LoVo (cell line): ENCODE measurements around the gene WWOX.
"Not testable (repeated sequence)": the region's sequence is repeated elsewhere in the genome, so short reads cannot be mapped to it uniquely, and the experiment has no call there.

ENCODE experiments used
- DNase-seq: peaks from one replicate; pipeline ENCODE4 v3.0.0-alpha.2; 2016; ENCODE audit warnings: low spot score

The WWOX gene

GRCh38 chr16:78686601-78687000, 587.1 kb downstream of the WWOX start:
- DNase-seq = no peak

GRCh38 chr16:78689028-78689427, 589.6 kb downstream of the WWOX start:
- DNase-seq = no peak

GRCh38 chr16:78689536-78689935, 590.1 kb downstream of the WWOX start:
- no peak for DNase-seq

- DNase-seq = no peak
Observed at GRCh38 chr16:78690510-78690909, 591.1 kb downstream of the WWOX start.

GRCh38 chr16:78691746-78692145, 592.3 kb downstream of the WWOX start:
- DNase-seq = not testable (repeated sequence)

- no peak for DNase-seq
Observed at GRCh38 chr16:78693496-78693895, 594.0 kb downstream of the WWOX start.

GRCh38 chr16:78694414-78694813, 595.0 kb downstream of the WWOX start:
- DNase-seq = no peak

GRCh38 chr16:78695391-78695790, 595.9 kb downstream of the WWOX start:
- no peak for DNase-seq

GRCh38 chr16:78696797-78697196, 597.3 kb downstream of the WWOX start:
- DNase-seq = no peak

- no peak for DNase-seq
Observed at GRCh38 chr16:78697426-78697825, 598.0 kb downstream of the WWOX start.

GRCh38 chr16:78703936-78704335, 604.5 kb downstream of the WWOX start:
- no peak for DNase-seq

GRCh38 chr16:78704416-78704815, 605.0 kb downstream of the WWOX start:
- DNase-seq = no peak

- no peak for DNase-seq
Observed at GRCh38 chr16:78705694-78706093, 606.2 kb downstream of the WWOX start.

GRCh38 chr16:78706637-78707036, 607.2 kb downstream of the WWOX start:
- DNase-seq = no peak

GRCh38 chr16:78709137-78709884, 609.9 kb downstream of the WWOX start:
- DNase-seq = no peak

GRCh38 chr16:78715106-78715505, 615.7 kb downstream of the WWOX start:
- DNase-seq = no peak

GRCh38 chr16:78715673-78716072, 616.2 kb downstream of the WWOX start:
- no peak for DNase-seq

- DNase-seq = no peak
Observed at GRCh38 chr16:78718141-78718540, 618.7 kb downstream of the WWOX start.

- no peak for DNase-seq
Observed at GRCh38 chr16:78720416-78720815, 621.0 kb downstream of the WWOX start.

GRCh38 chr16:78727536-78727935, 628.1 kb downstream of the WWOX start:
- DNase-seq = no peak

GRCh38 chr16:78729687-78730086, 630.2 kb downstream of the WWOX start:
- no peak for DNase-seq

GRCh38 chr16:78731785-78732184, 632.3 kb downstream of the WWOX start:
- no peak for DNase-seq

- no peak for DNase-seq
Observed at GRCh38 chr16:78732696-78733095, 633.2 kb downstream of the WWOX start.

- no peak for DNase-seq
Observed at GRCh38 chr16:78735337-78735736, 635.9 kb downstream of the WWOX start.
